HG02759 (cell line): ENCODE measurements around the gene KLC4.
"Not testable (repeated sequence)": the region's sequence is repeated elsewhere in the genome, so short reads cannot be mapped to it uniquely, and the experiment has no call there.

Source experiments
- ATAC-seq: cut with Tn5 transposase; IDR thresholded peaks from one replicate; pipeline ENCODE4 v1.9.1; 2021; ENCODE audit warnings: mild to moderate bottlenecking, moderate library complexity; ENCODE audit not compliant: unreplicated experiment

The KLC4 gene

DNA sequence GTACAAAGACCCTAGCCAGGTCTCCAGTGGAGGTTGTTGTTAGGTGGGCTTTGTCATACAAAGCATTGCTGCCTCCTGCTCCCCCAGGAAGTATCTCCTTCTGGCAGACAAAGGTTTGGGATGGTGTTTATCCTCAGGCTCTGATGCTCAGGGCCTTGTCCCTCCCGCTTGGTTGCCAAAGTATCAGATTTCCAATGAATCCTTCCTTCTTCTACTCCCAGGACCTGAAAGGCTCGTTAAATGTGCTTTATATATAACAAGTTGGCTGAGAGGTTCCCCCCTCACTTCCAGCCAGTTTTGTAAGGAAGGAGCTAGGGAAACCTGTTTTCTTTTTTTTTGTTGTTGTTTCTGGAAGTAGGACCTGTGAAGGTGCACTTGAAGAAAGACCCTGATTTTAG lies 31.1 kb downstream of the KLC4 start:
- no peak for ATAC-seq

DNA sequence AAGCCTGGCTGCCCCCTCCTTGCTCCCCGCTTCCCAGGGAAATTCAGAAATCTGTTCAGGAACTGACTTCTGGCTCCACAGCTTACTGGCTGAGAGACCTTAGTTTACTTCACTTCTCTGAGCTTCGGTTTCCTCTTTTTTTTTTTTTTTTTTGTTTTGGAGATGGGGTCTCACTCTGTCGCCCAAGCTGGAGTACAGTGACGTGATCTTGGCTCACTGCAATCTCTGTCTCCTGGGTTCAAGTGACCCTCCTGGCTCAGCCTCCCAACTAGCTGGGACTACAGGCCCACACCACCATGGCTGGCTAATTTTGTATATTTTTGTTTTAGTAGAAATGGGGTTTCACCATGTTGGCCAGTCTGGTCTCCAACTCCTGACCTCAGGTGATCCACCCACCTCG lies 31.6 kb downstream of the KLC4 start:
- ATAC-seq: no peak

DNA sequence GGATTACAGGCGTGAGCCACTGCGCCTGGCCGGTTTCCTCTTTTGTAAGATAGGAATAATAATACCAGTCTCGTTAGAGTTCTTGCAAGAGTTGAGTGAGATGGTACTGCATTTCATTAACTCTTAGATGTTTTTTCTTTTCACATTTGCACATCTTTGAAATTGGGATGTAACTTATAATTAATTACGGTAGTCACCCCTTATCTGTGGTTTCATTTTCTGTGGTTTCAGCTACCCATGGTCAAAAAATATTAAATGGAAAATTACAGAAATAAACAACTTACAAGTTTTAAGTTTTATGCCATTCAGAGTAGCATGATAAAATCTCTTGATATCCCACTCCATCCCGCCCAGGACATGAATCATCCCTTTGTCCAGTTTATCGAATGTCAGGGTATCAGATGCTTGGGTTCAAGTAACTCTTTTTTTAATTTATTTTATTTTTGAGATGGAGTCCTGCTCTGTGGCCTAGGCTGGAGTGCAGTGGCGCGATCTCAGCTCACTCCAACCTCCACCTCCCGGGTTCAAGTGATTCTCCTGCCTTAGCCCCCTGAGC lies 32.1 kb downstream of the KLC4 start:
- no peak for ATAC-seq

DNA sequence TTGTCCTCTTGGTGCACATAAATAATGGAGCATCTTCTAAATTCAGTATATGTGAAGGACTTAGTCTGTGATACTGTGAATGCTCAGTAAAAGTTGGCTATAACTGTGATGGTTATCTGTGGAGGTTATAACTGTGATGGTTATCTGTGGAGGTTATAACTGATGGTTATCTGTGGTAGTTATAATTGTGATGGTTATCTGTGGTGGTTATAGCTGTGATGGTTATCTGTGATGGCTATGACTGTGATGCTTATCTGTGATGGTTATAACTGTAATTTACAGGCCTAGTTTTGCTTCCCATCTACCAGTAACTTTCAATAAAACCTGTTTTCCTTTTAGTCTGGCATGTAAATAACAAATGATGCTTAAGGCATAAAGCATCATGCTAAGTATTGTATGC lies 33.2 kb downstream of the KLC4 start:
- ATAC-seq: no peak

DNA sequence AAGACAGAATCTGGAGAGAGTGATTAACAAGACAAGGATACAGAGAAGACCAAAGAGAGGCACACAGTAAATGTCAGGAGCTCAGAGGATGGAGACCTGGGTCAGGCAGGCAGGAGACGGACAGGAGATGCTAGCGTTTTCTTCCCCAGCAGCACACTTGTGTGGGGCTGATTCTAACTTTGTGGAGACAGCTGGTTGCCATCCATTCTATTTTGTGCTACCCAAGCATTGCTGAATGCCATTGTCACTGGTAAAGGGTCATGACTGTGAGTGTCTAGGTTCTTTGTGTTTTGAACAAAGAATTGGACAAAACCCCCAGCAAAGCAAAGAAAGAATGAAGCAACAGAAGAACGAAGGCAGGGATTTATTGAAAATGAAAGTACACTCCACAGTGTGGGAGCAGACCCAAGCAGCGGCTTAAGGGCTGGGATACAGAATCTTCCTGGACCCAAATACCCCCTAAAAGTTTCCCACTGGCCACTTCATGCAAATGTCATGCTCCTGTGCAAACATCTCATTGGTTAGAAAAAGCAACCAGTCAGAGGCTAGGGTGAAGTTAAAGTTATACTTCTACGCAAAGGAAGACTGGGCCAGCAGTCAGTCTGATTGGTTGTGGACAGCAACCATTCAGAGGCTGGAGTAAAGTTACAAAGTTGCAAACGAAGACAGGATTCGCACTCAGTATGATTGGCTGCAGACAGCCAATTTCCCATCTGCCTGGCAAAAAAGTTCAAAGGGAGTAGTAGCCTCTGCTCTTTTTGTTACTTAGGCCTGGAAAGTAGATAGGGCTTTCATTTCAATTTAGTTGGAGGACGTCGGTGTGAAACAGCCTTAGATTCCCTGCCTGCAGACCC lies 34.2 kb downstream of the KLC4 start:
- no peak for ATAC-seq

DNA sequence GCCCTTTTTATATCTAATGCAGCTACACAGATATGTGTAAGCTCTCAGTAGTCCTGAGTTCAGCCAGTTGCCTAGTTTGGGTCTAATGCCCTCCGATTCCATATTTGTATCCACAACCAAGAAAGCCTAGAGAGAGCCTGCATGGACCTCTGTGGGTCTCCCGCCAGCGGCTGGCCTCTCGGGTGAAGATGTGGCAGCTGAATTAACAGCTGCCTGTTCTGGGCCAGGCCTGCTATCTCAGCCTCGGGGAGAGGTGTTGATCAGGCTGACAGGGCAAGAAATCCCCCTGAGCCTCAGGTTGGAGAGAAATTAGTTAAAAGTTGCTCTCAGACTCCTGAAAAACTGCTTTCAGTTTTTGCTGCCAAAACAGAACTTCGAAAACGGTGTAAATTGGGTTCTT lies 36.5 kb downstream of the KLC4 start:
- ATAC-seq: no peak

DNA sequence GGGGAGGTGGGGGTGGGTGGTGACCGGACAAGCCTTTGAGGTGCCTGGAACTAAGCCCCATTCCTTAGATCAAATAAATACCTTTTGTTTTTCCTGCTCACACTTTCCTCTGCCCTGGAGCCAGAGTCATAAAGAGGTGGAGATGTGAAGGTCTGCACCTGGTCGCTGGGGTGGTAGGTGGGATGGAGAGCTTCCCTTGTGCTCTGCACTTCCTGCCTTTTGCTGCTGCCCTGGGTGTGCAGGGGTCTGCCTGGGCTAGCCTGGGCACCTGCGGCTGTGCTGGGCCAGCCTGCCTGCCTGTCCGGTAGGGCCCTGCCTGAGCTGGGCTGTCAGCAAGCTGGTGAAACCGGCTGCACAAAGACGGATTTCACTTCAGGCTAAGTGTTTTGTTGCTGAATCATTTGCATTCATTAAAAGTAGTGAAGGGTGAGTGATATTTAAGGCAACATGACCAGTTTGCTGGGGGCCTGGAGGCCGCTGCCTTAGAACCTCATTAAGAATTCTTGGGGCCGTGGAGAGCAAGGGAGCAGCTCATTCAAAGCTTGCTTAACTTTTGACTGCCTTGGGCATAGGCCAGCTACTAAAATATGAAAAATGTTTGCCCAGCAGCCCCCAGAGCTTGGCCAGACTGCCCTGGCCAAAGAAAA lies 37.1 kb downstream of the KLC4 start:
- ATAC-seq: no peak

DNA sequence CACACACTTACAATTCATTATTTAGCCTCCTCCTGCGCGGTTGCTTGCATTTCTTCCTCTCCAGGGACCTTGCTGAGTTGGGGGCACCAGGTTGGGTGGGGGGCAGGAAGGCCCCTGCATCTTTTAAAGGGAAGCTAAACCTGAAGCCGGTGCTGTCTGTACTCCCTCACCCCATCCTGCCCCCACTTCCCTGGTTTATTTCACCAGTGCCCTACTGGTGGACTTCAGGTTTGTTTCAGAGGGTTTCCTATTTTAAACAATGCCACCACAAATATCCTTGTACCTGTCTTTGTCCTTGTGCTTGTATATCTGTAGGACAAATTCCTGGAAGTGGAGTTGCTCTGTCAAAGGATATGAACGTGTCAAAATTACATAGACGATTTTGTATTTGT lies 37.7 kb downstream of the KLC4 start:
- no peak for ATAC-seq

DNA sequence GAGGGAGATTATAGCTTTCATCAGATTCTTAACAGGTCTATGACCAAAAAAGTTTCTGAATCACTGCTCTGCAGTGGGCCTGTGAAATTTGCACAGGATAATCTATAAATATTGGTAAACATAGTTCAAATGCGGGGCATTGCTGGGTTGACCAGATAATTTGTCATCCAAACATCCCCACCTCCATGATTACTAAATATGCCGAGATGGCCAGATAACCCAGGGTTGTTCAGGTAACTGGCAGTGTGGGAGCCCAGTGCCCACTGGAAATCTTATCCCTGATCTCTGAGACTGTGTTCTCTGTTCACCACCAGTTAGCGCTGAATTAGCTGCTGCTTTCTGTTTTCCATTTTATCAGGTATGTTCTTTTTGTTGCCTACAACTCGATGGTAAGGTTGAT lies 38.1 kb downstream of the KLC4 start:
- ATAC-seq: no peak

DNA sequence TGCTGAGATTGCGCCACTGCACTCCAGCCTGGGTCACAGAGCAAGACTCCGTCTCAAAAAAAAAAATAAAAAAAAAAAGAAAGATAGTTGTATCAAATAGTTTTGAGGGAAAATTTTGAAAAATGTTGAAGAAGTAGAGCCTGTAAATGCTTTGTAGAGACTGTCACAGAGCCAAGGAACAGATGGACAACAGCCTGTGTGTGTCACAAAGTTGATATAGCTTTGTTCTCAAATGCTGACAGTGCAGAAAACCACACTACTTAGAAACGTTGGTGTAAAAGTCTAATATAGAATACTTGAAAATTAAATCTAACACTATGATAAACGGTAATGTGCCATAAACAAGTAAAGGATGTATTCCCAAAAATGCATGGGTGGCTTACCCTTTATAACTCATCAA lies 42.1 kb downstream of the KLC4 start:
- ATAC-seq: no peak

DNA sequence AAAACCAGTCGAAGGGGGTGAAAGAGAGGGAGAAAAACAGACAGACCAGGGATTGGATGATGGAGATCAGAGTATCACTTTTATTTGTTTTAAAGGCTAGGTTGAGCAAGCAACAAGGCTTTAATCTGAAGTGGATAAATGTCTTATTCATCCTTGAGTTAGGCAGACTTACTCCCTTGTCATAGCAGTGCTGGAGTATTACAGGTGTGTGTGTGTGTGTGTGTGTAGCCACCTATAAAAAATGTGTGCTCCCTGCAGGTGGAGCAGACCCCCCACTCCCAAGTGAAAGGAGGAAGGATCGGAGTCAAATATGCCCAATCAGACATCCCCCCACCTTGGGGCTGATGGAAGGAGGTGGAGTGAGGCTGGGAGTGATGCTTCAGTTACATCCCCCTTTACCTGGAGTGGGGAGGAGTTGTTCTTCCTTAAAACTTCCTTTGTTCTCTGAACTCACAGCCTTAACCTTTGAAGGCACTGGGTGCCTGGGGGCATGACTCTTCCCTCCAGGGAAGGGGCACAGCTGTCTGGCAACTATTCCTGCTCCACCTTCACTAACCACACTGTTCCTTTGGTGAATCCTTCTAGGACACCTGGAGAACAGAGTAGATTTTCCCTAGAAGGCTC lies 43.9 kb downstream of the KLC4 start:
- no peak for ATAC-seq

DNA sequence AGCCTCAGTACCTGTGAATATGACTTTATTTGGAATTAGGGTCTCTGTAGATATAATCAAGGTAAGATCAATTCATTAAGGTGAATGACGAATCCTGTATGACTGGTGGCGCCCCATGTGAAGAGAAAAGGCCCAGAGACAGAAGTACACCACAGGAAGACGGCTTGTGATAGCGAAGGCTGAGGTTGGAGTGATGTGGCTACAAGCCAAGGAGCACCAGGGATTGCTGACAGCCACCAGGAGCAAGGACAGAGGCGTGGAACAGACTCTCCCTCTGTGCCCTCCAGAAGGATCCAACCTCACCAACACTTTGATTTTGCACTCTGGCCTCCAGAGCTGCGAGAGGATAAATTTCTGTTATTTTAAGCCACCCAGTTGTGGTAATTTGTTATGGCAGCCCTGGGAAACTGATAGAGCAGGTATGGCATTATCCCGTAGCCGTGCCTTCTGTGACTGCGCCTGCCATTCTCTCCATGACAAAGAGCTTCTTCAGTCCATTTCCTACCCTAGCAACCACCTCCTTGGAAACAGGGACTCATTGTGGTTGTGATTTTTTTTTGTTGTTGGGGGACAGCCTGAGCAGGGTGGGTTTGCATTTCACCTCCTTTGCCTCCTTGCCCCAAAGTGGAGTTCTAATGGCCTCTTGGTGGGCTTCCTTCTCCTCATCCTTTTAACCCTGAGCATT lies 46.2 kb downstream of the KLC4 start:
- no peak for ATAC-seq

DNA sequence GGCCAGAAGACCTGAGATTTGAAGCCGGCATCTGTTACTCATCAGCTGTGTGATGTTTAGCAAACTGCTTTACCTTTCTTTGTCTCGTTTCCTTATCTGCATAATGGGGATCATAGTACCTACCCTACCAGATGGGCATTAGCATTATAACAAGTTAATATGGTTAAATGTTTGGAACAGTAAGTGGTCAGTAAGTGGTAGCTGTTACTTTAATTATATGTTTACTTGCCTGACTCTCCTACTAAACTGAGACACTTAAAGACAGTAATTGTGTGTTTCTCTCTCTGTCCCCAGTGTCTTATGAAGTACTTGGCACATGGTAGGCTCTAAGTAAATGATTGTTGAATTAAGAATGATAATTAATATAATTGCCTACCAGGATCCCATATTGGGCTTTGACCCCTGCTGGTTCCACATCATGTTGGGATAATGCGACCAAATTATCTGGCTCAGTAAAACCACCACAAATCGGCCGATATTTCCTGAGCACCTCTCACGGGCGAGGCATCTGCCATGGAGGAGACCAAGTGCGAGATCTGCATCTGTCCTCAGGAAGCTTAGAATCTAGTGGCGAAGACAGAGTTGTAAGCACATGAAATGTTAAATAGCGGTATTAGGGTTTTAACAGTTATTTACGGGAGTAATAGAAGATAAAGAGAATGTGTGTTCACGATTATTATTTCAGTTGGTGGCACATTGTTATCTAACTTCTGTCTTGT lies 48.1 kb downstream of the KLC4 start:
- ATAC-seq: no peak

DNA sequence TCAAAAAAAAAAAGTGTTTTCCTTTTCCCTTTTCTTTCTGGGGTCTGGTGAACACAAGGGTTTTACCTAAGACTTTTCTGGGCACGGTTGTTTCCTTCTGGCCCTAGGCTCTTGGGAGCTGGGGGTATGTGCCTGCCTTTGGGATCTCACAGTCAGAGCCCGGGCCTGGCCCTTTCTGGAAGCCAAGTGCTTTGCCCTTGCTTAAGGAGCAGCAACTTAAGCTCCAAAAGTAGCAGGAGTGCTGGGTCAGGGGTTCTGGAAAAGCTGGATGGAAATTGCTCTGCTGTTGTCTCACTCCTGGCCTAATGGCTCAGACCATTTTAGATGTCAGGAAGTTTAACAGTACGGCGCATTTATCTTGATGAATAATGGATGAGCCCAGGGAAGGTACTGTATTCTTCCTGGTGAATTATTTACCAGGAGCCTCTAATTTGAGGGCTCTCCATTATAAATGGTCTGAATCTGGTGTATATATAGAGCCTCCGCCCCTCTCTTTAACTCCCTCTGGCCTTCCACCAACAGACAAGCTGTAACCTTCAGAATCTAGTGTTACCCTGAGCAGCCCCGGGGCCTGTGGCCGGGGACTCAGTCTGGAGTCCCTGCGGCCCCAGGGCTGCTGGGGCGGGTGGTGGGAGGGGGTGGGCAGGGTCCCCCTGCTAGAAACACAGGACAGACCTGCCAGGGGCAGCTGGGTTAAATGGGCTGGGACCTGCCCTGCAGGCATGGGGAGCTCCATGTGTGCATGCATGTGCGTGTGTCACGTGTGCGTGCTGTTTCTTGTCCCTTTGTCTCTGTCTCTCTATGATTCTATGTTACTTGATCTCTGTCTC lies 54.2 kb downstream of the KLC4 start:
- ATAC-seq: no peak

DNA sequence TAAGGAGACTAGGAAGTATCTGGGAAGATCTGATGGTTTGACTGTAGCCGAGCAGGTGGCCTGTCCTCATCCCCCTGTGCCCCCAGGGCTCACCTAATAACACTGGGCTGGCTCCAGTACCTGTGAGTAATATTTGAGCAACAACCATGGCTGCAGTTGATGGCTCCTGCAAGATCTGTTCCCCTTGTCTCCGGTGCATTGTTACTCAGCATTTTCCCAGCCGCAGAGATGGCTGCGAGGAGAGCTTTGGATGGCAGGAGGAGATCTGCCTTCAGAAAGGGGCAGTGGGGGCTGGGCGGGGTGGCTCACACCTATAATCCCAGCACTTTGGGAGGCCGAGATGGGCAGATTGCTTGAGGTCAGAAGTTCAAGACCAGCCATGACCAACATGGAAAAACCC lies 55.9 kb downstream of the KLC4 start:
- no peak for ATAC-seq

DNA sequence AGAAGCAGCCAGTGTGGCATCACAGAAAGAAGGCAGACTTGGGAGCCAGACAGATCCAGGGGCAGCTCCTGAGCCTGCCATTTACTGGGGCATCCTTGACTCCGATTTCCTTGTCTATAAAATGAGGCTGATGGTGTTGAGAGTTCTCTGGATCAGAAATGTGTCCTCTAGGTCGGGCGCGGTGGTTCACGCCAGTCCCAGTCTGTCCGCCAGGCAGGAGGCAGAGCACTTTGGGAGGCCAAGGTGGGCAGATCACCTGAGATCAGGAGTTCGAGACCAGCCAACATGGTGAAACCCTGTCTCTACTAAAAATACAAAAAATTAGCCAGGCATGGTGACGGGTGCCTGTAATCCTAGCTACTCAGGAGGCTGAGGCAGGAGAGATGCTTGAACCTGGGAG lies 58.0 kb downstream of the KLC4 start:
- not testable (repeated sequence) for ATAC-seq

DNA sequence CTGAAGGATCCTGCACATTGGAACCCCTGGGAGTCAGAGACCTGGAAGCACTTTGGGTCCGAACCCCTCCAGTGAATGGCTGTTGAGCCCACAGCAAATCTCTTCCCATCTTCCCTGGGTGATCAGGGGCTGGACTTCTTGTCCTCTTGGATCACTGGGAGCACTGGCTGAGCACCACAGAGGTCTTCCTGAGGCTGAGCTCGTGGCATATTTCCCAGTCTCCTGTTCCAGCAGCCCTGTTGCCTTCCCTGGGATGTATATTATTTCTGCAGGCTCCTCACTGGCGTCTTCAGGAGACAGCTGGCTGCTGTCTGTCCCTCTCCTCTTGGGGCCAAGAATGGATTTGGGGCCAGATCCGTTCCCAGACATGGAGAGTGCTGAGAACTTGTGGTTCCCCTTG lies 60.1 kb downstream of the KLC4 start:
- no peak for ATAC-seq

DNA sequence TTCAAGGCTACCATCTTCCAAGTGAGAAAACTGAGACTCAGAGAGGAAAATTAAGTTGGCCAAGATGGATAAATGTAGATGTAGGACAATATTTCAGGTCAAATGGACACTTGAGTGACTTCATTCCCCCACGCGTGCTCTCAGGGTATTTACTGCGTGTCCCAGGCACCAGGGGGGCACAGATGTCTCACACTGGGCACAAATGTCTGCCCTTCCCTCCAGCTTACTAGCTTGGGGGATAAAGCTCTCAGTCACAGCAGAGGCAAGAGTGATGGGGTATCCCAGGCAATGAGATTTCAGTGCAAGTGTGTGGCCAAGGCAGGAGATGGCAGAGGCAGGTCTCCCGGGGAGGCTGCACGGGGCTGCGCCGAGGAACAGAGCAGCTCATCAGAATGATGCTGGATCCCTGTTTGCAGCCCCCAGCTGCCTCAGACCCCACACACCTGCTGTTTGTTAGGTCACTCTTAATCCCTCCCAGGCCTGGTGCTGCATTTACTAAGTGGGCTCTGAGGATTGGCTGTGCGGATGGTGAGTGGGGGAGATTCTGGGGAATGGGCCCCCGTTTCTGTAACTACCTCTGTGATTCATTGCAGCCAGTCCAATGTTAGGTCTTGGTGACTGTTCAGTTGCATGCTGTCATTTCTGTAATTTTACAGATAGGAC lies 60.8 kb downstream of the KLC4 start:
- ATAC-seq: no peak
